Measurements from ENCODE around the gene MCM3AP.
"Not testable (repeated sequence)": the region's sequence is repeated elsewhere in the genome, so short reads cannot be mapped to it uniquely, and the experiment has no call there.

MCM3AP gene

DNA sequence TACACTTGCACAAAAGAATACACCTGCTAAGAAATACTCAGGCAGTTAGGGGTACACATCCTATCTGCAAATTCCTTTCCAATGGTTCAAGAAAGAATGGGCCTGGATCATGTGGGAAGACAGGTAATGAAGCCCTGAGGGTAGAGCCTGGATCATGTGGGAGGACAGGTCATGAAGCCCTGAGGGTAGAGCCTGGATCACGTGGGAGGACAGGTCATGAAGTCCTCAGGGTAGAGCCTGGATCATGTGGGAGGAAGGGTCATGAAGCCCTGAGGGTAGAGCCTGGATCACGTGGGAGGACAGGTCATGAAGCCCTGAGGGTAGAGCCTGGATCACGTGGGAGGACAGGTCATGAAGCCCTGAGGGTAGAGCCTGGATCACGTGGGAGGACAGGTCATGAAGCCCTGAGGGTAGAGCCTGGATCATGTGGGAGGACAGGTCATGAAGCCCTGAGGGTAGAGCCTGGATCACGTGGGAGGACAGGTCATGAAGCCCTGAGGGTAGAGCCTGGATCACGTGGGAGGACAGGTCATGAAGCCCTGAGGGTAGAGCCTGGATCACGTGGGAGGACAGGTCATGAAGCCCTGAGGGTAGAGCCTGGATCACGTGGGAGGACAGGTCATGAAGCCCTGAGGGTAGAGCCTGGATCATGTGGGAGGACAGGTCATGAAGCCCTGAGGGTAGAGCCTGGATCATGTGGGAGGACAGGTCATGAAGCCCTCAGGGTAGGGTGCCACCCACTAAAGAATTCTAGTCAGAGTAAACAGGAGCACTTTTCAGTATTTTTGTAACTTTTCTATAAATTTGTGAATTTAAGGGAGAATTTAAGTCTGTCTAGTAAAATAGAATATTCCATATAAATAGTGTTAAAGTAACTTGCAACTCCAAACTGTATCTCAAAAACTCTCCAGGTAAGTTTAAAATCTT lies 84.3 kb downstream of the MCM3AP start:
- DNase-seq = not testable (repeated sequence)

GRCh38 chr21:46199436-46200373 lies 85.7 kb downstream of the MCM3AP start:
- DNase-seq = no peak

DNA sequence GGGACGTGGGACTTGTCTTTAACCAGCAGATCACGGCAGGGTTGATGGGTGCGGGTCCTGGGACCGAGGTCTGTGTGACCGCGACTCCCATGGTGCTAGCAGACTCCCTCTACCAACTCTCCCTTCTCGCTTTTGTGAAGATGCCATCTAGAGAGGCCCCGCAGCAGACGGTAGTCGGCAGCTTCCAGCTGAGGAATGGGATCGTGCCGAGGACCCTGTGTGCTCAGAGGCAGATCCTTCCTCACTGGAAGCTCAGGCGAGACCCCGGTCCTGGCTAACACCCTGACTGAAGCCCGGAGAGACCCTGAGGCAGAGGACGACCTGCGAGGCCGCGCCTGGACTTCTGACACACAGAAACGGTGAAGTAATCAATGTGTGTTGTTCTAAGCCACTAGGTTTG lies 88.7 kb downstream of the MCM3AP start:
- DNase-seq = no peak

DNA sequence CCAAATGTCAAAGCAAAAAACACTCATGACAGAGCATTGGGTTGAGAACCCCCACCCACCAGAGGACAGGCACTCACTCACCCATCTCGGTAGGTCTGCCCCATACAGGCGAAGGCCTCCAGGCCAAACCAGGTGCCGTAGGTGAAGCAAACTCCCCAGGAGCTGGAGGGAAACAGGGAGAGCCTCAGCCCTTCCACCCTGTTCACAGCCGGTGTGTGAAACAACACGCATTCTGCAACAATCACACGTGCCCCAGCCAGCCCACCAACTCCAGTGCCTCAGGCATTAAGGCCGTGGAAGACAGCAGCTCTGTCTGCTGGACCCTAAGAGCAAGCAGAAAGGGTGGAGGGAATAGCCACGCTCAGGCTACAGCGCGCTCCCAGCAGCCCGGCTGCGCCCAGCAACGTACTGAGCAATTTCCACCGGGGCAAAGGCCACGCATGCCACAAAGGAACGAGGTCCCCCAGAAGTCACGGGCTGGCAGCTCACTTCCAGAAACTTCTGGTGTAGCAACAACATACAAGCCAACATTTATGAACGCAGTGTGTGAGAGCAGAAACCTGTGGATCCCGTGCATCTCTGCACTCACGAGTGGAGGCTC lies 89.7 kb downstream of the MCM3AP start:
- no peak for DNase-seq

DNA sequence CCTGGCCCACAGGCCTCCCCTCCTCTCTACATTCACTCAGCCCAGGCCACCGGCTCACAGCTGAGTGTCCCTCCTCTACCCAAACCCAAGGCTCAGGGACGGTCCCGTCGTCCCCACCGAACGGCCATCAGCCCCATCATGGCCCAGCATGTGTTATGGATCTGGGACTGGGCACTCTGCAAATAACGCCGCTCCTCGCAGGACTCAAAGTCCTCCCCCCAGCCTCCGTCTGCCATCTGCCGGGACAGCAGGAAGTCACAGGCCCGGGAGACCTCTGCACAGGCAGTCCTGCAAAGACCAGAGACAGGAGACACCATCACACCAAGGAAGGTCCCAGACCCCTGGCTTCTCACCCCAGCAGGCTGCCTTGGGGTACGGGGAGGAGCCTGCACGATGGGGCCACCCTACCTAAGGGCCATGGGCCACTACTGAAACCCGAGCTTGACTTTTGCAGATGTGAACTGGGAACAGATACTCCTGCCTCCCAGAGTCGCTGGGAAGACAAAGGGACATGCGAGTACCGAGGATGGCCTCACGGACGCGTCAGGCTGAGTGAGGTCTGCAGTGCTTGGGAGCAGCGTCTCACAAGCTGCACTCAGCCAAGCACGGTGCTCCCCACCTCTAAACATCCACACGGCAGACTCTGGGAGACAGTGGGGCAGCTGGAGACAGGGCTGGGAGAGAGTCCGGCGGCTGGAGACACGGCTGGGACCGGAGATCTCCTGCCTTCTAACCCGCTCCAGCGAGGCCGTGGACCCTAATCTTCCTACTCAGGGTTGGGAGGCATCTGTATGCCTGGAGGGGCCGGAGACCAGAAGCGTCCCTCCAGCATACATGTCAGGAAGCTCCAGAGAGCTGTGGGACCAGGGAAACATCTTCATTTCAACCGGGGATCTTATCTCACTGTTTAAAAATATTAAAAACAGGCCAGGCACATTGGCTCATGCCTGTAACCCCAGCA lies 90.8 kb downstream of the MCM3AP start:
- DNase-seq = no peak

DNA sequence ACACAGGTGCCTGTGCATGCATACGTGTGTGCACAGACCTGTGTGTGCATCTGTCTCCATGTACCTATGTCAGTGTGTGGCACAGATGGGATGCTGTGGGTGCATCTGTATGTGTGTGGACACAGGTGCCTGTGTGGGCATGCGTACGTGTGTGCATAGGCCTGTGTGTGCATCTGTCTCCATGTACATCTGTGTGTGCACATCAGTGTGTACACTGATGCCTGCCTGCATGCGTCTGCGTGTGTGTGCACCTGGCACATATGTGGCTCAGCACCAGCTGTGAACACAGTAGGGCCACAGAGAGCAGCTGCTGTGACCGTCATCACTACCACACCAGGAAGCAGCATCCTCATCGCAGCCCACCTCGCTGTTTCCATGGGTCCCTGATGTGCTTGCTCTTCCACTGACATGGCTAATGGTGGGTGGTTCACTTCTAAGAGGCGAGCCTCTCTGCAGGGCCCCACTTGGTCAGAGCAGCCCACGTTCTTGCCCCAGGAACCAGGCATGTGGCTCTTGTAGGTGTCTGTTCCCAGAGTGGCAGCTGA lies 91.5 kb downstream of the MCM3AP start:
- DNase-seq = no peak

- no peak for DNase-seq
These were observed 93.5 kb downstream of the MCM3AP start for GRCh38 chr21:46191686-46192575.

DNA sequence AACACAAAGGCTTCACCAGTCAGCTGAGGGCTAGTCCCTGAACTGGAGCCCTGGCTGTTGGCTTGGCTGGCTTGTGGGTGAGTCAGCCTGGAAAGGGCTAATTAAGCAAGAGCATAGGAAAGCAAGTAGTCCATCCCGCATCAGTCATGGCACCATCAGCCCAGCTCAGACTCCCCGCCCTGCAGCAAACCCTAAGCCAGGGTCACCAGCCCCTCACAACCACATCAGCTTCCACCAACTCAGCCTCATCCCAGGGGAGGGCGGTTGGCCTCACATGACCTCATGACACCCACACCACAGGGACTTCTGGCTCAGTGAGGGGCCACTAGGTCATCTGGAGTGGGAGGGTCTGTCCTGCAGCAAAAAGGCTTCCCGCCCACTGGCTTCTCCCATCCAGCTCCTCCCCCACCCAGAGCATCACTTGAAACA lies 94.1 kb downstream of the MCM3AP start:
- DNase-seq = no peak

GRCh38 chr21:46190491-46191131 lies 94.8 kb downstream of the MCM3AP start:
- no peak for DNase-seq

- DNase-seq = no peak
These were observed 95.4 kb downstream of the MCM3AP start for GRCh38 chr21:46189959-46190490.

- DNase-seq = no peak
These were observed 96.0 kb downstream of the MCM3AP start for GRCh38 chr21:46189213-46189958.

GRCh38 chr21:46188226-46189212 lies 96.9 kb downstream of the MCM3AP start:
- no peak for DNase-seq

DNA sequence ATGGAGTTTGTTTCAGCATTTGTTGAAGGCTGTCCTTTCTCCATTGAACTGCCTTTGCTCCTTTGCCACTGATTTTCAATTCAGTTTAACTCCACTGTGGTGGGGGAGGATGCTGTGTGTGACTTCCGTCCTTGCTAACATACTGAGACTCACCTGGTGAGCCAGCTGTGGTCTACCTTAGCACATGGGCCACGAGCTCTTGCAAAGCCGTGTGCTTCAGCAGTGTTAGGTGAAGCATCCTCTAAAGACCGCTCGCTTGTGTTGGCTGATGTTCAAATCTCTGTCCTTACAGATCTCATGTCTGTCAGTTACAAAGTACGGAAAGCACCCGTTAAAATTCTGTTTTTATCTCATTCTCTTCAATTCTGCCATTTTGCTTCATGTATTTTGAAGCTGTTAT lies 97.6 kb downstream of the MCM3AP start:
- no peak for DNase-seq

DNA sequence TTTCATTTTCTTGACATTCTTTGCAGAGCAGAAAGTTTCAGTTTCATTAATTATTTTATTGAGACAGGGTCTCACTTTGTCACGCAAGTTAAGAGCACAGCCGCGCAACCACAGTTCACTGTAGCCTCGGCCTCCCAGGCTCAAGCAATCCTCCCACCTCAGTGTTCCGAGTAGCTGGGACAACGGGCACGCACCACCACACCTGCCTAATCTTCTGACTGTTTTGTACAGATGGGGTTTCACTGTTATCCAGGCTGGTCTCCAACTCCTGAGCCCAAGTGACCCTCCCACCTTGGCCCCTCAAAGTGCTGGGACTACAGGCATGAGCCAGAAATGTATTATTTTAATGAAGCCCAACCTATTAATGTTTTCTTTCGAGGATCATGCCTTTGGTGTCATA lies 98.2 kb downstream of the MCM3AP start:
- no peak for DNase-seq

DNA sequence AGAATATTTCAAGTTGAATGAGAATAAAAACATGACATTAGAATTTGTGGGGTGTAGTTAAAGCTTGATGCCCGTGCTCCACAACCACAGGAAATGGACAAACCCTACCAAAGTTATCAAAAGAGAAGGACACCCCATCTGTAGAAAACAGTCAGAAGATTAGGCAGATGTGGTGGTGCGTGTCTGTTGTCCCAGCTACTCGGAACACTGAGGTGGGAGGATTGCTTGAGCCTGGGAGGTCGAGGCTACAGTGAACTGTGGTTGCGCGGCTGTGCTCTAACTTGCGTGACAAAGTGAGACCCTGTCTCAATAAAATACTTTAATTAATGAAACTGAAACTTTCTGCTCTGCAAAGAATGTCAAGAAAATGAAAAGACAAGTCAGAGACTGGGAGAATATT lies 99.7 kb downstream of the MCM3AP start:
- DNase-seq = no peak

Measured in GOT3 (cell line).